Measurements from ENCODE around the gene VPS33B. TPM values are rescaled to one million over a fixed set of nuclear protein-coding genes. Genes with fewer than 3 reads are reported as not detected.

VPS33B gene
- polyA plus RNA-seq, 2 of the 4 experiments (the other 2 are of a cell fraction): 11.1 to 17.9 TPM

GRCh38 chr15:91023720-91024119, 1.3 kb upstream of the VPS33B start:
- Histone ChIP-seq H3K4me1 (peaks cover 16% of the 10 kb centered on the region), H3K9me3 (no peaks in the 10 kb centered on the region), H3K4me3 (no peak overlapping the region), H3K27ac (no peak overlapping the region), H3K4me2 (no peak overlapping the region)
- ChIA-PET POLR2A (no interaction called here), CTCF (interaction anchor here (0.7 to 3.8 kb wide), 4 partner anchors 9 to 1831 kb away, joined by 3 to 26 read pairs (median 10); partner anchors contain the start of gene HDDC3)
- ATAC-seq (no peak), FAIRE-seq (no peak), DNase-seq (ENCODE audit: low read depth in 1 of 2, low spot score in 1 of 2) (no peak)
- 87% methylated on average over 7 of the region's 7 CpGs for WGBS (ENCODE audit: missing lambda C conversion rate)
- TF ChIP-seq FOSB (CRISPR knock-in tag; IDR thresholded peaks at IDR 0.05): no peak
- TF ChIP-seq MAZ (IDR thresholded peaks at IDR 0.05; ENCODE audit: borderline replicate concordance, low read depth, low read length): no peak
- no peak for TF ChIP-seq JUN (IDR thresholded peaks at IDR 0.05)
- no peak for TF ChIP-seq MAX (IDR thresholded peaks at IDR 0.05)
- no peak for TF ChIP-seq GATA3 (IDR thresholded peaks at IDR 0.05; ENCODE audit: borderline replicate concordance)

GRCh38 chr15:91022832-91023129, 387 bp upstream of the VPS33B start:
- DNase-seq (ENCODE audit: low read depth in 1 of 2, low spot score in 1 of 2): no peak
- ChIA-PET POLR2A (interaction anchor here (0.5 to 0.6 kb wide), 2 partner anchors 27 to 77 kb away, joined by 3 to 4 read pairs; no protein-coding TSS in a partner anchor), CTCF (interaction anchor here (1.0 to 3.8 kb wide), 6 partner anchors 10 to 91 kb away, joined by 3 to 26 read pairs (median 10); partner anchors contain the start of gene HDDC3)
- peak overlapping the region; percentile 89 for H3K4me3 ChIP-seq
- peaks cover 16% of the 10 kb centered on the region for H3K4me1 ChIP-seq
- 15% methylated on average over 1 of the region's 1 CpG for WGBS (ENCODE audit: missing lambda C conversion rate)
- peak in 1 of 2 experiments; percentile 20; a peak in 2 of 6 replicates for ATAC-seq
- no peaks in the 10 kb centered on the region for H3K9me3 ChIP-seq
- 0 out of 5 replicates have a peak, but pooled peaks of 1 of the 2 experiments have one; percentile 6 for TF ChIP-seq JUN (IDR thresholded peaks at IDR 0.05)
- no peak for TF ChIP-seq MAFK (IDR thresholded peaks at IDR 0.05; ENCODE audit: partially characterized antibody)
- H3K4me2 ChIP-seq: peak overlapping the region; percentile 97
- FAIRE-seq: no peak
- peak overlapping the region; percentile 88 to 91 for H3K27ac ChIP-seq

- H3K4me3 ChIP-seq: peak overlapping the region; percentile 89
- POLR2A ChIA-PET: interaction anchor here (0.7 to 1.6 kb wide), 2 partner anchors 12 to 728 kb away, joined by 3 to 7 read pairs; no protein-coding TSS in a partner anchor
- DNase-seq (ENCODE audit: low read depth in 1 of 2, low spot score in 1 of 2) (no peak), FAIRE-seq (no peak), ATAC-seq (peak; percentile 34 to 42; a peak in 4 of 6 replicates)
- no peaks in the 10 kb centered on the region for H3K9me3 ChIP-seq
- peak overlapping the region; percentile 97 for H3K4me2 ChIP-seq
- H3K27ac ChIP-seq: peak overlapping the region; percentile 88 to 91
- TF ChIP-seq PHF8 (IDR thresholded peaks at IDR 0.05; ENCODE audit: borderline replicate concordance, low read depth) (no peak), CEBPB (IDR thresholded peaks at IDR 0.05) (no peak), HOXB13 (CRISPR knock-in tag; IDR thresholded peaks at IDR 0.05; ENCODE audit: low read depth) (no peak), BCL3 (IDR thresholded peaks at IDR 0.05) (no peak), RNF2 (IDR thresholded peaks at IDR 0.05; ENCODE audit: borderline replicate concordance, low read depth) (no peak)
- H3K4me1 ChIP-seq: peaks cover 16% of the 10 kb centered on the region
- CTCF ChIA-PET: interaction anchor here (0.7 to 3.8 kb wide), 11 partner anchors 10 to 252 kb away, joined by 3 to 26 read pairs (median 4); partner anchors contain the start of gene HDDC3
- 3% methylated on average over 4 of the region's 4 CpGs for WGBS (ENCODE audit: missing lambda C conversion rate)
These were observed 799 bp downstream of the VPS33B start for GRCh38 chr15:91021516-91022074.

- FAIRE-seq (no peak), ATAC-seq (no peak), DNase-seq (ENCODE audit: low read depth in 1 of 2, low spot score in 1 of 2) (no peak)
- WGBS (ENCODE audit: missing lambda C conversion rate): 84% methylated on average over 3 of the region's 3 CpGs
- Histone ChIP-seq H3K4me3 (no peak overlapping the region), H3K4me1 (peaks cover 15% of the 10 kb centered on the region), H3K4me2 (no peak overlapping the region), H3K9me3 (no peaks in the 10 kb centered on the region), H3K27ac (no peak overlapping the region)
- POLR2A ChIA-PET: no interaction called here
- CTCF ChIA-PET: interaction anchor here (1.4 to 1.7 kb wide), 2 partner anchors 31 to 61 kb away, joined by 3 to 4 read pairs; no protein-coding TSS in a partner anchor
- TF ChIP-seq NPAS2 (CRISPR knock-in tag; IDR thresholded peaks at IDR 0.05; ENCODE audit: borderline replicate concordance): no peak
- no peak for TF ChIP-seq HOXB13 (CRISPR knock-in tag; IDR thresholded peaks at IDR 0.05; ENCODE audit: low read depth)
- TF ChIP-seq ZNF302 (CRISPR knock-in tag; IDR thresholded peaks at IDR 0.05): no peak
- TF ChIP-seq RNF2 (IDR thresholded peaks at IDR 0.05; ENCODE audit: borderline replicate concordance, low read depth): no peak
- no peak for TF ChIP-seq ZSCAN20 (CRISPR knock-in tag; IDR thresholded peaks at IDR 0.05)
- no peak for TF ChIP-seq EHMT2 (IDR thresholded peaks at IDR 0.05; ENCODE audit: low read depth)
- TF ChIP-seq POLR2A (IDR thresholded peaks at IDR 0.05; ENCODE audit: low read length): 0 out of 2 replicates have a peak, but pooled peaks have one; percentile 11
- no peak for TF ChIP-seq RARB (CRISPR knock-in tag; IDR thresholded peaks at IDR 0.05)
These were observed 4.2 kb downstream of the VPS33B start for GRCh38 chr15:91018158-91018557.
